ENCODE results near the gene RNF25.

RNF25 gene

GRCh38 chr2:218680061-218680460, 8.3 kb upstream of the RNF25 start:
- DNase-seq (ENCODE audit: low read depth in 4 of 4, low spot score in 1 of 4): no peak

DNA sequence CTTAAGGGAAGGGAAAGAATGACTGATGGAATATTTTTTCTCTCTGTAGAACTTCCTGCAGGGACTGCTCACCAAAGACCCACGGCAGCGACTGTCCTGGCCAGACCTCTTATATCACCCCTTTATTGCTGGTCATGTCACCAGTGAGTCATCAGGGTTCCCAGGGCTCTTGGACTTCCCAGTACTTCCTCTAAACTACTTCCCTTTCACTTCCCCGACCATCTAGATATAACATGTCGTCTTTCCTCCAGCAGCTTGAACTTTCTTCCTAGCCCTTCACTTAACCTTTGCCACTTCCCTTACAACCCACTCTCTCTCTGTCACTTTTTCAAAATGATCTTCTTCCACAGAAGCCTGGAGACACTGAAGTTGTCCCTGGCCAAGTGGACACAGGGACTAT, 7.3 kb upstream of the RNF25 start:
- DNase-seq (ENCODE audit: low read depth in 4 of 4, low spot score in 1 of 4): no peak

DNA sequence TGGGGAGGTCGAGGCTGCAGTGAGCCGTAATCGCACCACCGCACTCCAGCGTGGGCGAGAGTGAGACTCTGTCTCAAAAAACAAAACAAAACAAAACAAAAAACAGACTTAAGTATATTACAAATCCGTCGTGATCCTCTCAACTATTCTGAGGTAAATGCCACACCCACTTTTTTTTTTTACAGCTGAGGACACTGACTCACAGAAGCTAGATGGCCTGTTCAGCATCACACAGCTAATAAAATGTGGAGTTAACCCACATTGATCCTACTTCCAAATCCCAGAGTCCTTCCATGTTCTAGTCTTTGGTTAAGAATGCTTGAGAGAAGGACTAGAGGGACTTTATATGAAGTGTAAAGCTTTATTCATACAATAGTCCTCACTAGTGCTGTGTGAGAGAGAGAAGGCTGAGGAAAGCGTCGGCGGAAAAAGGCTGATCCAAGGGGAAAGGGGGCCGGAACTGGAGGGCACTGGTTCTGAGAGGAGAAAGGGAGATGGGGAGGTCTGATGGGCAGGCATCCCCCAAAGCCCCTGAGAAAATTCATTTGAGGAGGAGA, 627 bp downstream of the RNF25 start:
- DNase-seq (ENCODE audit: low read depth in 4 of 4, low spot score in 1 of 4): no peak

DNA sequence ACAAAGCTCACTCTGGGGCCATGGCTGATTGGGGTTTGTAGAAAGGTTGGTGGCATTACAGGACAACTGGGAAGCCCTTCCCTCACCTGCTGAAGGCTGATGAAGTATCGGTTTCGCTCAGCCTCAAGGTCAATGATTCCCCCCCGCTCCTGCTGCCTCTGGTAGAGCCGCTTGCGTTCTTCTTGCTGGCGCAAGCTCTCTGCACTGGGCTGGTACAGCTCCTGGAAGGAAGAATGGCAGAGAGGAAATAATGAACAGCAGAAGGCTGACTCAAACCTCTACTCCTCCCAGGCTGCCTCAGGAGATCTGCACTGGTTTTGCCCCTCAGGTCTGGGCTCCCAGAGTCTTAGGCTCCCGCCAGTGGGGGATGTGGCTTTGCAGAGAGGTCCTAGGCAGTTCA, 7.1 kb downstream of the RNF25 start:
- DNase-seq (ENCODE audit: low read depth in 4 of 4, low spot score in 1 of 4): no peak

DNA sequence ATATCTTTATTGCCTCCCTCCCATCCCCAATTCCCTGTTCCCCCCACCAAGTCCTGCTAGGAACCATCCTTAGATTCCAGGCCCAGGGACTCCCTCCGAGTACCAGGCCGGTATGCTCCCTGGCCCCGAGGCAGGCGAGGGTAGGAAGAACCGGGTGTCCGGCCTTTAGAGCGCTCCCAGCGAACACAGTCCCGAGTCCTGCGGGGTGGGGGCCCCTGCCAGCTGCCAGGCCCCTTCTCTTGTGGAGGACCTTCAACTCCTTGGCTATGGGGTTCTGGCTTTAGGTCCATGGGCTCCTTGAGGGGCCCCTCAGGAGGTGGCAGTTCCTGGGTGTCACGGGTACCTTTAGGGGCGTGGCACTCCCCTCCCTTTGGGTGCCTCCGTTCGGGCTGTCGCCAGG, 7.9 kb downstream of the RNF25 start:
- no peak for DNase-seq (ENCODE audit: low read depth in 4 of 4, low spot score in 1 of 4)

DNA sequence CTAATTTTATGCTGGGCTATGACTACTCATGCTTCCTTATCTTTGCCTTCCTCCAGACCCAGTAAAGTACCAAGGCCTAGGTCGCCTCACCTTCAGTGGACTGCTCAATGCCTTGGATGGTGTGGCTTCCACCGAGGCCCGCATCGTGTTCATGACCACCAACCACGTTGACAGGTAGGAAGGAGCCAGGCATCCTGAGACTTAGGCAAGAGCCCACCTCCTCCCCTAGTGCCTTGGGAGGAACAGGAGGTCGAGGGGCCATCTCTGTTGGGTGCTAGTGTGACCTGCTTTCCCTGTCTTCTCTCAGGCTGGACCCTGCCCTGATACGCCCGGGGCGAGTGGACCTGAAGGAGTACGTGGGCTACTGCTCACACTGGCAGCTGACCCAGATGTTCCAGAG, 9.0 kb downstream of the RNF25 start:
- no peak for DNase-seq (ENCODE audit: low read depth in 4 of 4, low spot score in 1 of 4)

DNA sequence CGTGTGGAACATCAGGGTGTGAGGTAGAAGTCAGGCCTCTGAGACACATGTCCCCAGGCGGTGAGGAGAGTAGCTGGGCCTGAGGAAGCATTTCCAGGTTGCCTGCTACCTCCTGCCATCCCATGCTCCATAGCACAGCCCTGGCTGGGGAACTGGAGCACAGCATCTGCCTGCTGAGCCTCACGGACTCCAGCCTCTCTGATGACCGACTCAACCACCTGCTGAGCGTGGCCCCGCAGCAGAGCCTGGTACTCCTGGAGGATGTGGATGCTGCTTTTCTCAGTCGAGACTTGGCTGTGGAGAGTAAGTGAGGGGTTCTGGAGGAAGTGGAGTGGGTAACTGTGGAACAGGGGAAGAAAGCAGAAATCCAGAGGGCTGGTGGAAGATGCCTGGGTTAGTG, 9.4 kb downstream of the RNF25 start:
- no peak for DNase-seq (ENCODE audit: low read depth in 4 of 4, low spot score in 1 of 4)

GRCh38 chr2:218659988-218660358, 11.8 kb downstream of the RNF25 start:
- no peak for DNase-seq (ENCODE audit: low read depth in 4 of 4, low spot score in 1 of 4)

GRCh38 chr2:218659258-218659987, 12.4 kb downstream of the RNF25 start, which contains the start of the genes BCS1L and ZNF142:
TSS of gene BCS1L (plus strand) at chr2:218659683. CDS start at chr2:218660988, 1,305 bp downstream.
TSS of gene ZNF142 (minus strand) at chr2:218659623. CDS start at chr2:218656429, 3,194 bp downstream.
- DNase-seq (ENCODE audit: low read depth in 4 of 4, low spot score in 1 of 4): peak; percentile 84 to 97 (median 90)

DNA sequence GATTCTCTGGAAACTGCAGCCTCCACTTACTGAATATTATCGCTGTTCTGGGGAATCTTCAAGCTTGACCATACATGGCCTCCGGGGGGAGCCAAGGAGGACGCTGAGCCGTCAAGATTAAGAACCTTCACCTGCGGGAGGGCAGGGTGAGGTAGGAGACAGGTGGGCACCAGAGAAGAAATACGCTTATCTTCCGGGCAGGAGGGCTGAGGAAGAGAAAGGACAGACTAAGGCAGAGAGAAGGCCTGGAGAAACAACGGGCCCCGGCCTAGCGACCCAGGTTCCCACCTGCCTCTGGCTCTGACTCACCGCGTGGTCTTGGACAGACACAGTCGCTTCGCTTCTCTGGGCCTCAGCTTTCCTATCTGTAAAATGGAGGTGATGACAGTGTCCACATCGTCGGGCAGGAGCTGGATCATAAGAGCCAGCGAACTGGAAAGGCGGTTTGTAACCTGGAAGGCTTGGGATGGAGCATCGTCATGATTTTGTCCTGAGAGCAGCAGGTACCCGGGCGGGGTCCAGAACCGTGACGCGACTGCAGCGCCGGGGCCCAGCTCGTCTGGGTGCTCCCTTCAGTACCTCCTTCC, 13.0 kb downstream of the RNF25 start:
- peak in 2 of 4 experiments; percentile 29 to 37 for DNase-seq (ENCODE audit: low read depth in 4 of 4, low spot score in 1 of 4)

DNA sequence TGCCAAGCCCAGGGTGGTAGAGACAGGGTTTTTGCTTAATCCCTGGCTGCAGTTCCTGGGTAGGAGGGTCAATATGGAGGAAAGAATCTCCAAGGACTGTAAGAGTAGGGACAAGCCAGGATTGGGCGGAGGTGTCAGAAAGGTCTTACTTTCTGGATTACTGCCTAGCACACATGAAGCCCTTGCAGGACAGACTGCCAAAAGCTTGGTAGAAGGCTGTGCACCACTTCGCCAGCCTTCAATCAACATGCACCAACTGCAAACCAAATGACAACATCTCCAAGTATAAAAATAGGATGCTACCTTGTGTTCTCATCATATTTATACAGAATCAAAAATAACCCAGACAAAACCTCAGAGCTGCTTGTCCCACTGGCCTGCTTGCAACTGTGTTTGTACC, 16.1 kb downstream of the RNF25 start:
- DNase-seq (ENCODE audit: low read depth in 4 of 4, low spot score in 1 of 4): no peak

DNA sequence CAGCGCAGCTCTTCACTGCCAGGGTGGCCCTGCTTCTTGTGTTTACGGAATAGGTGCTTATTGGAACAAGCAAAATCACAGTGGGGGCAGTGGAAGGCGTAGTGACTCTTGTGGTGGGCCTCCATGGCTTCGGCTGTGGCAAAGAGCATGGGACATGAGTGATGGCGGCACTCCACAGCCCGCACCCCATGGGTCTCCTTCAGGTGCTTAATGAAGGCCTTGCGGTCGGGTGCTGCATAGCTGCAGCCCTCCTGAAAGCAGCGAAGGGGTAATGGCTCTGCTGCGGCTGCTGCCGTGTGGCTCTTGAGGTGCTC, 23.1 kb downstream of the RNF25 start:
- DNase-seq (ENCODE audit: low read depth in 4 of 4, low spot score in 1 of 4): no peak

DNA sequence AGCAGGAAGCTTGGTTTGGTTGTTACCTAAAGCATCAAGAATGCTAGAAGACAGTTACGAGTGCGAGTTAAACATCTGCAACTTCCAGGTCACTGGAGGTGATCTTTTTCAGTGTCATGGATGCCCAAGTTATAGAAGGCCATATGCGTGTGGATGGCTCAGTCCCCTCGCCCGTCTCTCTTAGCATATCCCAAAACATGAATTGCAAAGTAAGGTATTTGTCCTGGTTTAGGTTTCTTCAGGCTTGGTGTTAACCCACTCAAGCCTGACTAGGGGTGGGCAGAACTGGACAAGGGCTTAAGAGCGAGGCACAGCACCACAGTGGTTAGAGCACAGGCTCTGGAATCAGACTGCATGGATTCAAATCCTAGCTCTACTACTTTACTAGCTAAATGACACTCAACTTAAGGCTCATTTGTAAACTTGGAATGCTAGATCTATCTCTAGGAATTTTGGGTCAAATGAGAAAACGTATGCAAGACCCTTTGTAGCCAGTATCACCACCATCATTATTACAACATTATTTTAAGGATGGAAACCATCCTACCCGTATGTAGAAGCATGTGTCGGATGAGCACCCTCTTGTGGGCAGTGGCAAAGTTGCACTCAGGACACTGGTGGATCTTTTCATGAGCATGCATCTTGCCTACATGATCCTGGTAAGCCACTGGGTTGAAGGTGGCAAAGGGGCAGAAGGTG, 23.6 kb downstream of the RNF25 start:
- DNase-seq (ENCODE audit: low read depth in 4 of 4, low spot score in 1 of 4): peak in 1 of 4 experiments; percentile 36

- no peak for DNase-seq (ENCODE audit: low read depth in 4 of 4, low spot score in 1 of 4)
Measured at GRCh38 chr2:218645126-218645525, 26.7 kb downstream of the RNF25 start.

DNA sequence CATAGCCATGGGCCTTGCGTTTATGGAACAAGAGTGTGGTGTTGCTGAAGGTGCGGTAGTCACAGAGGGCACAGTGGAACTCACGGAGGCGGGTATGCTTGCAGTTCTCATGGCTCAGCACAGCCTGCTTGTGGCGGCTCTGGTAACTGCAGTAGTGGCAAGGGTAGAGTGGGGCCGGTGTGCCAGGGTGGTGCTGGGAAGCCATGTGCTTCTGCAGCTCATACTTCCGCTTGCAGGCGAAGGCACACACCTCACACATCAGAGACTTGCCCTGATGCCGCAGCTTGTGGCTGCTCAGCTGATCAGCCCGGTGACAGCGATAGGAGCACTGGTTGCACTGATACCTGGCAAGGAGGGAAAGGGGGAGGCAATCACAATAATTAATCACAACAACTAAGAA, 27.1 kb downstream of the RNF25 start:
- DNase-seq (ENCODE audit: low read depth in 4 of 4, low spot score in 1 of 4): no peak

GRCh38 chr2:218643751-218644310, 28.0 kb downstream of the RNF25 start:
- DNase-seq (ENCODE audit: low read depth in 4 of 4, low spot score in 1 of 4): no peak

- DNase-seq (ENCODE audit: low read depth in 4 of 4, low spot score in 1 of 4): no peak
Measured at GRCh38 chr2:218642786-218643185, 29.0 kb downstream of the RNF25 start.

DNA sequence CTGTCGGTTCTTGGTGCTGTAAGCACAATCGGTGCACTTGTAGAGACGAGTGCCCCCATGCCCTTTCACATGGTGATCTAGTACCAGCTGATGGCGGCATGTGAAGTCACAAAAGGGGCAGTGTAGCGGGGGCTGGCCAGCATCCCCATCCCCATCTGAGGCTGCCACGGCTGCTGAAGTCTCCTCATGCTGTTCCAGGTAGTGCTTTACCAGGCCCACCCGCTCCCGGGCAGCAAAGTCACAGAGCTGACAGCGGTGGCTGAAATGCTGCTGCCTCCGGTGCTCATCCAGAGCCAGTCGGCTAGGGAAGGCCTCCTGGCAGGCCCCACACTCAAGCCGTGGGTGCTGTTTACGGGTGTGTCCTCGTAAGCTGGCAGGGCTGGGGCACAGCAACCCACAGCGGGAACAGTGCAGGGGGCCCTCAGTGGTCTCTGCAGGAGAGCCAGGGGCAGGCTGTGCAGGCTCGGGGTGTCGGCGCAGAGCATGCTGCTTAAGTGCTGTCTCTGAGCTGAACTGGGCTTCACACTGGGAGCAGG, 29.6 kb downstream of the RNF25 start:
- DNase-seq (ENCODE audit: low read depth in 4 of 4, low spot score in 1 of 4): no peak

DNA sequence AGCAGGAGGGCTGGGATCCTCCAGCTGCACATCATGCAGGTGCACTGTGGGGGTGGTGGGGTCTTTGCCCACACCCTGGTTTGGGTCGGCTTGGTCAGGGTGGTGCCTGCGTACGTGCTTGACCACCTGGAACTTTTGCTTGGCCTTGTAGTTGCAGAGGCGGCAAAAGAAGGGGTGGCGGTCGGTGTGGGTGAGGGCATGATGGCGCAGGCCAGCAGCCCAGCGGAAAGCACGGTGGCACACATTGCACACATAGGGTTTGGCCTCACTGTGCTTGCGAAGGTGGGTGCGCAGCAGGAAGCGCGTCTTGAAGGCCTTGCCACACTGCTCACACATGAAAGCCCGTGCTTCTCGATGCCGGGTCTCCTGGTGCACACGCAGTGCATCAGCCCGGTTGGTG, 33.4 kb downstream of the RNF25 start:
- no peak for DNase-seq (ENCODE audit: low read depth in 4 of 4, low spot score in 1 of 4)

- DNase-seq (ENCODE audit: low read depth in 4 of 4, low spot score in 1 of 4): no peak
Measured at GRCh38 chr2:218635719-218636118, 36.1 kb downstream of the RNF25 start.

DNA sequence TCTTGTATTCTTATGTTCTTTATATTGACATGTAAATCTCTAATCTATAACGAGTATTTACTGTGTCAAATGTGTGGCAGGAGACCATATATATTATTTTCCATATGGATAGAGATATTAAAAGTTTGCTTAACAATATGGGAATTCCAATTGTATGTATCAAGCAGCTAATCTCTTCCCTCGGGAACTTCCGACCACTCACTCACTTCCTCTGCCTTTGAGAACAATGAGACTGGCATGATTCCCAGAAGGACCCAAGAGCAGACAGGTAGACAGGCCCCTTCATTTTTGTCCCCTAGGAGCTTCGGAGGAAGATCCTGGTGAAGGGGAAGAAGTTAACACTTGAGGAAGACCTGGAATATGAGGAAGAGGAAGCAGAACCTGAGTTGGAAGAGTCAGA, 40.0 kb downstream of the RNF25 start:
- no peak for DNase-seq (ENCODE audit: low read depth in 4 of 4, low spot score in 1 of 4)

GRCh38 chr2:218627939-218628338, 43.9 kb downstream of the RNF25 start:
- DNase-seq (ENCODE audit: low read depth in 4 of 4, low spot score in 1 of 4): no peak
